NT2/D1 (cell line): Measurements from ENCODE around the gene SDHC.

Experiments used
- DNase-seq: peaks from one replicate; pipeline ENCODE4 v3.0.0-alpha.2; 2011; ENCODE audit warnings: low read depth, low spot score
- H3K27me3 ChIP-seq: 2 replicates; pipeline ENCODE4 v1.6.0; 2011; ENCODE audit warnings: mild to moderate bottlenecking; ENCODE audit not compliant: insufficient read length, insufficient read depth
- H3K36me3 ChIP-seq: 2 replicates; pipeline ENCODE4 v1.6.1; 2011; ENCODE audit warnings: mild to moderate bottlenecking, low read length, mixed read lengths; ENCODE audit not compliant: insufficient read depth, insufficient read length
- H3K4me1 ChIP-seq: 2 replicates; pipeline ENCODE4 v1.5.1; 2011; ENCODE audit not compliant: insufficient read depth, insufficient read length
- H3K4me3 ChIP-seq: 2 replicates; pipeline ENCODE4 v1.5.1; 2011; ENCODE audit warnings: low read depth; ENCODE audit not compliant: insufficient read length
- H3K9ac ChIP-seq: 2 replicates; pipeline ENCODE4 v1.6.0; 2011; ENCODE audit warnings: low read depth; ENCODE audit not compliant: insufficient read length
- H3K9me3 ChIP-seq: 2 replicates; pipeline ENCODE4 v1.5.1; 2011; ENCODE audit warnings: mild to moderate bottlenecking, low read length; ENCODE audit not compliant: insufficient read depth
- SUZ12 ChIP-seq: IDR thresholded peaks from 2 replicates; pipeline ENCODE4 v1.6.1; 2011; ENCODE audit not compliant: insufficient read length, insufficient read depth; ENCODE audit errors: extremely low read depth
- YY1 ChIP-seq: IDR thresholded peaks from 2 replicates; pipeline ENCODE4 v1.6.1; 2011; ENCODE audit not compliant: insufficient read length, insufficient read depth
- ZNF274 ChIP-seq: IDR thresholded peaks from 2 replicates; pipeline ENCODE4 v1.6.1; 2011; ENCODE audit warnings: mild to moderate bottlenecking, low read depth, low read length

SDHC gene, protein sequence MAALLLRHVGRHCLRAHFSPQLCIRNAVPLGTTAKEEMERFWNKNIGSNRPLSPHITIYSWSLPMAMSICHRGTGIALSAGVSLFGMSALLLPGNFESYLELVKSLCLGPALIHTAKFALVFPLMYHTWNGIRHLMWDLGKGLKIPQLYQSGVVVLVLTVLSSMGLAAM

DNA sequence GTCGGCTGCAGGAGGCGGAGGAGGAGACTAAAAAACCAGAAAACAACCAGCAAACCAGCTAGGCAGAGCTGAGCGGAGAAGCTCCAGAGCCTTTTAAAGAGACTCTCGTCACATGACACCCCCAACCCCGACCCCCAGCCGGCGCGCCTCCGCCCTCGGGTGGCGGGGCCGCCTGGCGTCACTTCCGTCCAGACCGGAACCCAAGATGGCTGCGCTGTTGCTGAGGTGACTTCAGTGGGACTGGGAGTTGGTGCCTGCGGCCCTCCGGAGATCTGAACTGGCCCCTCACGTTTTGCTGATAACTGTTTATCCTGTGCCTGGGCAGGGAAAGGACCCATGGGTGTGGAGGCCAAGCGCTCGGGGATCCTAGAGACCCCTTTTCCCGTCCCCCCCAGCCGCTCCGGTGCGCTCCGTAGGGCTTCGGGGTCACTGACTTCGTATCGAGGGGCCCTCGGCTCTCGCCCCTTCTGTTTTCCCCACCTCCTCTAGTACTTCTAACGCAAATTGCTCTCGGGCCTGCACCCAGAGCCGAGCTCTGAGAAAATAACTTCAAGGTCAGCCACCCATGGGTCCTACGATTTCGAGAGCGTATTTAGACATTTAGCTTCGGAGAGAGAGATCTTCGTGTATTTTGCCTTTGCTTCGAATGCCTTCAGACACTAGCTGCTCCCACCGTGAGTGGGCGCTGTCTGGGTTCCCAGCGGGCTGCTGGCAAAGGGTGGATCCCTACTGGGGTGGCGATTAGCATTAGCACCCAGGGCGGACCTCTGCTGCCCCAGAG is at the start of gene SDHC:
TSS of gene SDHC (plus strand) at position 181 of the 781 bp plus-strand sequence. CDS start at position 206, 25 bp downstream.
- H3K4me3 ChIP-seq = peak within 1 kb of the TSS; percentile 97
- H3K9ac ChIP-seq = peak within 1 kb of the TSS; percentile 99
- H3K27me3 ChIP-seq = no peaks in the 10 kb centered on the region
- H3K4me1 ChIP-seq = peaks cover 2% of the 10 kb centered on the region
- peak; percentile 95 for DNase-seq
- H3K36me3 ChIP-seq = peaks cover 14% of the 10 kb centered on the region
- no peaks in the 10 kb centered on the region for H3K9me3 ChIP-seq
- TF ChIP-seq SUZ12 (no peak), YY1 (peak; percentile 86), ZNF274 (no peak)

- no peak overlapping the region for H3K4me3 ChIP-seq
- peaks cover 4% of the 10 kb centered on the region for H3K27me3 ChIP-seq
- no peak for TF ChIP-seq ZNF274
- H3K9me3 ChIP-seq = no peaks in the 10 kb centered on the region
- H3K36me3 ChIP-seq = no peaks in the 10 kb centered on the region
- no peak for DNase-seq
- H3K4me1 ChIP-seq = peaks cover 2% of the 10 kb centered on the region
- no peak overlapping the region for H3K9ac ChIP-seq
These were observed 48.9 kb upstream of the SDHC start for GRCh38 chr1:161265305-161265704.

DNA sequence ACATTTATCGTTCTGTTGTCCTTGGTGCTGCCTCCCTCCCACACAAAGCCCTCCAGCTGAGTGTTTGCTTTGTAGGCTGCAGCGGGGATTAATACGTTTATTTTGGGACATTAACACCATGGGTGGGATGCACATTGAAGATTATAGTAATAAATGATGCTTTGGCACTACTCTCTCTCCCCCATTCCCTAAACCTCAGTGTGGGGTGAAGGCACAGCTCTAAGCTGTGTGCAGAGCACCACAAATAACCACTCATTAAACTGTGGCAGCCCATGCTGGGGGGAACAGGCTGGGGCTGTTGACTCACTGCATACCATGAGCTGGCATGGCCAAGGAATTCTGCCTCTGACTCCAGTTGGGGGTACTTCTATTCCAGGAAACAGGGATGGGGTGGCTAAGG is 48.0 kb upstream of the SDHC start:
- H3K9me3 ChIP-seq = no peaks in the 10 kb centered on the region
- DNase-seq = no peak
- H3K4me3 ChIP-seq = no peak overlapping the region
- no peaks in the 10 kb centered on the region for H3K27me3 ChIP-seq
- no peaks in the 10 kb centered on the region for H3K36me3 ChIP-seq
- TF ChIP-seq YY1 (no peak), ZNF274 (no peak), SUZ12 (no peak)
- peaks cover 2% of the 10 kb centered on the region for H3K4me1 ChIP-seq
- H3K9ac ChIP-seq = no peak overlapping the region

DNA sequence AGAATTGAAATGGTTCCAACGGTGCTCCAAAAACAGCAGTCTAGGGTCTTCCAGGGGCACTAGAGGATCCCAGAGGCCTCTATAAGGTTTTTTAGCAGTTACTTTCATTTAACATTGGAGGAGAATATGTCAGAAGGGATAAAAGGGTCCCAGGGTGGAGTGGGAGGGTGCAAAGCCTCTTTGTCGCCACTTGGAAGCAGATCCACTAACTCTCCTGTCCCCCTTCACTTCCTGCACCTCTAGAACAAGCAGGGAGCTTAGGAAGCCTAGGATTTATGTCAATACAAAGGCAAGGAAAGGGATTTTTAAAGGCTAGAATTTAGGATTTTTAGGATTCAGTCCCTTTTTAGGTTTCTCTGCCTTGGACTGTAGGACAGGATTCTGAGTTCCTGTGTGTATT is 47.3 kb upstream of the SDHC start:
- no peak overlapping the region for H3K9ac ChIP-seq
- TF ChIP-seq SUZ12 = no peak
- no peak for TF ChIP-seq YY1
- no peak for TF ChIP-seq ZNF274
- no peaks in the 10 kb centered on the region for H3K36me3 ChIP-seq
- peaks cover 2% of the 10 kb centered on the region for H3K4me1 ChIP-seq
- H3K27me3 ChIP-seq = no peaks in the 10 kb centered on the region
- DNase-seq = no peak
- no peaks in the 10 kb centered on the region for H3K9me3 ChIP-seq
- no peak overlapping the region for H3K4me3 ChIP-seq

DNA sequence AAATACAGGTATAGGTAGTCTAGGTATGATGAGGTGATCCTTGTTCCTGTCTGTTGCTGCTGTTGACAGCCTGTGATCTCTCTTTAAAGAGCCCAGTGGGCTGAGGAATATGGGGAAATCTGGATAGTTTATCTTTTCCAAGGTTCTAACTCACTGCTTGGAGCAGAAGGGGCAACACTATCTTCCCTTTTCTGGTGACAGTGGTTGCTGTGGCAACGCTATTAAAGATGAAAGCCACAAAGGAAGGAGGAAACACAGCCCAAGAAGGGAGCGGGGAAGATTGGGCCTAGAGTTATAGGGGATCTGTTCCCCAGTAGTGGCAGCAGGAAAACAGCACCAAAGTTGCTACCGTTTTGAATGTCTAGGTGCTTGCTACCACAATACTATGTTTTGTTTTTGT is 46.9 kb upstream of the SDHC start:
- DNase-seq = no peak
- TF ChIP-seq YY1 = no peak
- no peak for TF ChIP-seq ZNF274
- TF ChIP-seq SUZ12 = no peak
- H3K4me3 ChIP-seq = no peak overlapping the region
- no peaks in the 10 kb centered on the region for H3K27me3 ChIP-seq
- H3K9me3 ChIP-seq = no peaks in the 10 kb centered on the region
- no peak overlapping the region for H3K9ac ChIP-seq
- peaks cover 2% of the 10 kb centered on the region for H3K4me1 ChIP-seq
- no peaks in the 10 kb centered on the region for H3K36me3 ChIP-seq

- DNase-seq = no peak
- no peak overlapping the region for H3K9ac ChIP-seq
- H3K27me3 ChIP-seq = no peaks in the 10 kb centered on the region
- H3K36me3 ChIP-seq = no peaks in the 10 kb centered on the region
- TF ChIP-seq ZNF274 (no peak), SUZ12 (no peak), YY1 (no peak)
- no peaks in the 10 kb centered on the region for H3K9me3 ChIP-seq
- H3K4me3 ChIP-seq = no peak overlapping the region
- H3K4me1 ChIP-seq = peaks cover 3% of the 10 kb centered on the region
These were observed 40.8 kb upstream of the SDHC start for GRCh38 chr1:161273402-161273801.

DNA sequence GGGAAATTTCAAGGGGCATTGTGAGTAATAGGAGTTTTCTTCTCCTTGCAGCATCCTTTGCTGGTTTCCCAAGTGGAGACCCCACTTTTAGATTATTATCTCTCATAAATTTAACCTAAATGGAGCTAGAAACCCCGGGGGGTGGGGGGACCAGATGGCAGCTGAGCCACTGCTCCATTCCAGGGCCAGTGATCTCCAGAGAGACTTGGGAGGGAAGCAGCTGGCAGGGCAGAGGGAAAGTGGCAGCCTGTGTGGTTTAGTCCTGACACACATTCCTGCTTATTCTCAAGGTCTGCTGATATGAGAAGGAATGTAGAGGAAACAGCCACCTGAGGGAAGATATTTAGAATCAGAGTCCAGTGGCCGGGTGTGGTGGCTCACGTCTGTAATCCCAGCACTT is 39.3 kb upstream of the SDHC start:
- Histone ChIP-seq H3K27me3 (no peaks in the 10 kb centered on the region), H3K9me3 (no peaks in the 10 kb centered on the region), H3K9ac (no peak overlapping the region), H3K4me1 (peaks cover 3% of the 10 kb centered on the region), H3K36me3 (no peaks in the 10 kb centered on the region), H3K4me3 (no peak overlapping the region)
- no peak for TF ChIP-seq ZNF274
- TF ChIP-seq YY1 = no peak
- no peak for TF ChIP-seq SUZ12
- DNase-seq = no peak
